ENCODE results near the gene HPX.
A peak's percentile ranks its signal among the peaks of the same experiment; 100 is the strongest.

Gene HPX

GRCh38 chr11:6437423-6437822 lies 3.4 kb downstream of the HPX start:
- no peak for DNase-seq (ENCODE audit: low spot score)
- Histone ChIP-seq H3K4me3 (no peak overlapping the region), H3K27ac (no peak overlapping the region)
- no peak for TF ChIP-seq CTCF (IDR thresholded peaks at IDR 0.05)

GRCh38 chr11:6433998-6434660 lies 6.7 kb downstream of the HPX start:
- no peak overlapping the region for H3K4me3 ChIP-seq
- no peak overlapping the region for H3K27ac ChIP-seq

GRCh38 chr11:6431861-6432260 lies 8.9 kb downstream of the HPX start:
- DNase-seq (ENCODE audit: low spot score) = no peak
- TF ChIP-seq CTCF (IDR thresholded peaks at IDR 0.05) = no peak
- Histone ChIP-seq H3K4me3 (no peak overlapping the region), H3K27ac (no peak overlapping the region)

More at GRCh38 chr11:6433998-6434660, 6.7 kb downstream of the HPX start:
- no peak for TF ChIP-seq CTCF (IDR thresholded peaks at IDR 0.05)
- DNase-seq (ENCODE audit: low spot score) = no peak

GRCh38 chr11:6427516-6427915 lies 13.3 kb downstream of the HPX start:
- DNase-seq (ENCODE audit: low spot score) = no peak
- H3K27ac ChIP-seq = no peak overlapping the region
- no peak overlapping the region for H3K4me3 ChIP-seq
- TF ChIP-seq CTCF (IDR thresholded peaks at IDR 0.05) = no peak

GRCh38 chr11:6420677-6421076 lies 20.1 kb downstream of the HPX start:
- no peak for TF ChIP-seq CTCF (IDR thresholded peaks at IDR 0.05)
- H3K27ac ChIP-seq = no peak overlapping the region
- DNase-seq (ENCODE audit: low spot score) = no peak
- no peak overlapping the region for H3K4me3 ChIP-seq

GRCh38 chr11:6419009-6419631 lies 21.7 kb downstream of the HPX start, which contains the start of gene APBB1:
Gene APBB1 (minus strand): TSS chr11:6419094. CDS start chr11:6411347, 7,747 bp downstream.
- Histone ChIP-seq H3K27ac (peak within 1 kb of the TSS; percentile 78 to 97), H3K4me3 (peak within 1 kb of the TSS; percentile 90)
- no peak for DNase-seq (ENCODE audit: low spot score)
- no peak for TF ChIP-seq CTCF (IDR thresholded peaks at IDR 0.05)

GRCh38 chr11:6418557-6419008 lies 22.2 kb downstream of the HPX start:
- TF ChIP-seq CTCF (IDR thresholded peaks at IDR 0.05) = no peak
- Histone ChIP-seq H3K27ac (peak overlapping the region; percentile 78 to 97), H3K4me3 (peak overlapping the region; percentile 90)
- no peak for DNase-seq (ENCODE audit: low spot score)

Measured in coronary artery (tissue), 2 donors.